Aorta (tissue), 5 donors: ENCODE measurements around the gene TALDO1. TPM values are rescaled to one million over a fixed set of nuclear protein-coding genes. Genes with fewer than 3 reads are reported as not detected.

Source experiments
- ATAC-seq: fragments of 200-7000 bp; cut with Tn5 transposase; one replicate; pipeline ENCODE4 v1.9.1; 2022; ENCODE audit warnings: moderate library complexity; ENCODE audit not compliant: low FRiP score
- DNase-seq, 2 donors: peaks; one replicate each; pipeline ENCODE4 v3.0.0-alpha.2; 2020
- H3K27ac ChIP-seq, 2 donors: one replicate each; pipeline ENCODE4 v1.5.1; 2013; ENCODE audit warnings: low read length in 2 of 2, mild to moderate bottlenecking in 2 of 2, moderate library complexity in 2 of 2, control low read depth in 1 of 2, inconsistent platforms in 1 of 2, low read depth in 1 of 2
- H3K27me3 ChIP-seq, 2 donors: one replicate each; pipeline ENCODE4 v1.6.1; 2013; ENCODE audit warnings: control low read depth in 1 of 2, low read length in 1 of 2, mild to moderate bottlenecking in 1 of 2, moderate library complexity in 1 of 2; ENCODE audit not compliant: insufficient read depth in 2 of 2, control insufficient read depth in 1 of 2
- H3K36me3 ChIP-seq, 2 donors: one replicate each; pipeline ENCODE4 v1.6.1; 2013; ENCODE audit warnings: control low read depth in 1 of 2, low read length in 1 of 2, mild to moderate bottlenecking in 1 of 2; ENCODE audit not compliant: insufficient read depth in 2 of 2, control insufficient read depth in 1 of 2
- H3K4me1 ChIP-seq, 2 donors: one replicate each; pipeline ENCODE4 v1.6.1; 2013; ENCODE audit warnings: low read length in 2 of 2, control low read depth in 1 of 2, mild to moderate bottlenecking in 1 of 2, moderate library complexity in 1 of 2; ENCODE audit not compliant: insufficient read depth in 2 of 2, control insufficient read depth in 1 of 2
- H3K4me3 ChIP-seq, 2 donors: one replicate each; pipeline ENCODE4 v1.5.1; 2013; ENCODE audit warnings: low read length in 2 of 2, control low read depth in 1 of 2, mild to moderate bottlenecking in 1 of 2
- H3K9me3 ChIP-seq: one replicate; pipeline ENCODE4 v1.6.1; 2013; ENCODE audit warnings: mild to moderate bottlenecking, low read length; ENCODE audit not compliant: control insufficient read depth
- WGBS, 2 donors: extraction: QIAGEN DNeasy Blood & Tissue Kit; methylation state at CpG; one replicate each; pipeline ENCODE4 v1.1.7; 2013; 5-methylcytosine and 5-hydroxymethylcytosine counted together
- intact Hi-C, 2 donors: fragments of 100-400 bp; cut with DNase I; formaldehyde crosslinking; loops; one replicate each; pipeline versions ENCODE4 v1.14.2 to v1.15.0; 2022
- polyA plus RNA-seq, 2 donors: library from polyadenylated mRNA; stranded (reverse); fragments of 200-250 nt; gene quantifications; one replicate each; pipeline ENCODE4 v1.2.3, GENCODE V29; 2013
- total RNA-seq, 2 donors: library from RNA; stranded (reverse); fragmentation: NEBNext Ultra II Directional; extraction: Animal tissue kit (Norgen Biotek cat#: 25700); gene quantifications; one replicate each; pipeline ENCODE4 v1.2.1, GENCODE V29; 2021
- donor health status: healthy with polysubstance abuse.
- donor health status: Bipolar disorder and iron deficiency.
- donor health status: DM: no; HTN: no; CAD: no.
- donor health status: DM: no; HTN: no; CAD: no.
- donor health status: DM: yes; HTN: yes; CAD: no.

TALDO1 gene
- total and polyA plus RNA-seq, 4 donors, result 113 to 187 (median 126) TPM

- intact Hi-C loops, result no loop called here
- H3K4me3 ChIP-seq, result no peak overlapping the region
- no peaks in the 10 kb centered on the region for H3K36me3 ChIP-seq
- ATAC-seq, result no peak
- H3K27me3 ChIP-seq, result no peaks in the 10 kb centered on the region
- no peaks in the 10 kb centered on the region for H3K4me1 ChIP-seq
- peak overlapping the region in 1 of 2 donors; percentile 17 for H3K27ac ChIP-seq
- DNase-seq, result no peak
- WGBS, 2 donors, result 82 to 90% methylated on average over 9 of the region's 9 CpGs
- no peaks in the 10 kb centered on the region for H3K9me3 ChIP-seq
Observed at GRCh38 chr11:703506-703905, 43.8 kb upstream of the TALDO1 start.

DNA sequence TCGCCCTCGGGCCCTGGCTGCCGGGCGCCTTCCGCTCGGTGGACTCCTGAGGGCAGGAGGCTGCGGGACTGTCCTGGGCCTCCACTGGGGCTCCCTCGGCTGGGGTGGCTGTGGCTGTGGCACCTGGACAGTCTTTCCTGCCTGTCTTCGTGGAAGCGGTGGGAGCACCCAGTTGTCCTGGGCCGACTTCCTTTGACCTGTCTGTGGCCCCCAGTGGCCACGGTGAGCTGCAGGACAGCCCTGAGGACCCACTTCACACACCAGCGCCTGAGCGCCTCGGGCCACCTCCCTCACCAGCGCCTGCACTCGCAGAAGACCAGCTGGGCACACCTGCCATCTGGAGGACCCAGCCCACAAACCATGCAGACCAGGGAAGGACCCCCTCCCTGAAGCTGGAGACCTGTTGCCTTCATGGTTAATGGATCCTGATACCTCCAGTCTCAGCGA, 43.0 kb upstream of the TALDO1 start:
- H3K27ac ChIP-seq, result no peak overlapping the region
- no peaks in the 10 kb centered on the region for H3K4me1 ChIP-seq
- DNase-seq (no peak), ATAC-seq (no peak)
- no peaks in the 10 kb centered on the region for H3K9me3 ChIP-seq
- no peak overlapping the region for H3K4me3 ChIP-seq
- H3K27me3 ChIP-seq, result no peaks in the 10 kb centered on the region
- intact Hi-C loops, result no loop called here
- 92 to 95% methylated on average over 18 of the region's 18 CpGs for WGBS, 2 donors
- H3K36me3 ChIP-seq, result no peaks in the 10 kb centered on the region

GRCh38 chr11:704781-705645, 42.3 kb upstream of the TALDO1 start:
- intact Hi-C loops, result no loop called here
- Histone ChIP-seq H3K9me3 (no peaks in the 10 kb centered on the region), H3K36me3 (no peaks in the 10 kb centered on the region), H3K4me1 (no peaks in the 10 kb centered on the region), H3K27ac (peak overlapping the region in 1 of 2 donors; percentile 20), H3K27me3 (no peaks in the 10 kb centered on the region), H3K4me3 (no peak overlapping the region)
- DNase-seq, result peak in 1 of 2 donors; percentile 76
- ATAC-seq, result no peak
- 78% methylated on average over 26 to 27 of the region's 27 CpGs for WGBS, 2 donors

GRCh38 chr11:705646-706438, 41.4 kb upstream of the TALDO1 start, which contains the start of gene EPS8L2:
TSS of gene EPS8L2 (plus strand) at chr11:706231. CDS start at chr11:709408, 3,177 bp downstream.
- H3K4me3 ChIP-seq, result peak within 1 kb of the TSS; percentile 44 to 49
- no peaks in the 10 kb centered on the region for H3K36me3 ChIP-seq
- WGBS, 2 donors, result 12 to 13% methylated on average over 51 to 90 of the region's 90 CpGs
- no peaks in the 10 kb centered on the region for H3K27me3 ChIP-seq
- H3K9me3 ChIP-seq, result no peaks in the 10 kb centered on the region
- H3K4me1 ChIP-seq, result no peaks in the 10 kb centered on the region
- intact Hi-C loops, result no loop called here
- H3K27ac ChIP-seq, result peak within 1 kb of the TSS; percentile 58 to 71
- ATAC-seq, result no peak
- peak; percentile 61 to 80 for DNase-seq

DNA sequence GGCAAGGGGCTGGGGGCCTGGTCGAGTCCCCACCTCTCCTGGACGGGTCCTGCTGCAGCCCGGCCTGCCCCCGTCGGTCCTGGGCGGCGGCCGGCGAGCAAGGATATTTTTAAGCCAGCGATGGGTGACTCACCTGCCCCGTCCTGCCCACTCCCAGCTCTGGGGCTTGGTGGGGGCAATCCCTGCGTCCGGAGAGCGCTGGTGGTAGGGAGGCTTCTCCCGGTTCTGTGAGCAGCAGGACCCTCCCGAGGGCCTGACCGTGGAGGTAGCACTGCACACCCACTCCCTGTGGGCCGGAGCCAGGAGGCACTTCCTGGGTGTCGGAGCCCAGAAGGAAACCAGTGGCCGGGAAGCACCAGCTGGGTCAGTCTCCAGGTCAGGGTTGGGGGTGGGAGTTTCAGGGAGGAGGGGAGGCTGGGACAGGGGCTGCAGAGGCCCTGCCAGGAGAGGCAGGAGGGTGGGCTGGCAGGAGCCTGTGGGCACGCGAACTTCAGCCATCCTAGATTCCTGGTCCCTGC, 40.8 kb upstream of the TALDO1 start:
- ATAC-seq, result peak; percentile 52
- H3K4me1 ChIP-seq, result no peaks in the 10 kb centered on the region
- H3K9me3 ChIP-seq, result no peaks in the 10 kb centered on the region
- peak; percentile 75 to 88 for DNase-seq
- no peaks in the 10 kb centered on the region for H3K36me3 ChIP-seq
- no peaks in the 10 kb centered on the region for H3K27me3 ChIP-seq
- intact Hi-C loops, result no loop called here
- H3K27ac ChIP-seq, result peak overlapping the region; percentile 58 to 71
- WGBS, 2 donors, result 0 to 1% methylated on average over 18 to 22 of the region's 22 CpGs
- peak overlapping the region; percentile 44 to 49 for H3K4me3 ChIP-seq

GRCh38 chr11:706957-707816, 40.1 kb upstream of the TALDO1 start:
- DNase-seq (peak; percentile 78 to 82), ATAC-seq (peak; percentile 75)
- Histone ChIP-seq H3K4me3 (peak overlapping the region; percentile 44 to 49), H3K27me3 (no peaks in the 10 kb centered on the region), H3K9me3 (no peaks in the 10 kb centered on the region), H3K4me1 (no peaks in the 10 kb centered on the region), H3K27ac (peak overlapping the region in 1 of 2 donors; percentile 37), H3K36me3 (no peaks in the 10 kb centered on the region)
- intact Hi-C loops, result no loop called here
- WGBS, 2 donors, result 36 to 60% methylated on average over 17 to 30 of the region's 30 CpGs

GRCh38 chr11:707817-708420, 39.3 kb upstream of the TALDO1 start:
- H3K4me3 ChIP-seq, result no peak overlapping the region
- no peaks in the 10 kb centered on the region for H3K27me3 ChIP-seq
- no peak overlapping the region for H3K27ac ChIP-seq
- no peak for DNase-seq
- no peaks in the 10 kb centered on the region for H3K9me3 ChIP-seq
- no peak for ATAC-seq
- 84% methylated on average over 16 of the region's 16 CpGs for WGBS, 2 donors
- intact Hi-C loops, result no loop called here
- H3K4me1 ChIP-seq, result no peaks in the 10 kb centered on the region
- no peaks in the 10 kb centered on the region for H3K36me3 ChIP-seq

GRCh38 chr11:708511-708910, 38.8 kb upstream of the TALDO1 start:
- Histone ChIP-seq H3K27ac (no peak overlapping the region), H3K4me1 (no peaks in the 10 kb centered on the region), H3K36me3 (no peaks in the 10 kb centered on the region), H3K4me3 (no peak overlapping the region), H3K27me3 (no peaks in the 10 kb centered on the region), H3K9me3 (no peaks in the 10 kb centered on the region)
- intact Hi-C loops, result no loop called here
- ATAC-seq, result no peak
- DNase-seq, result no peak
- 86 to 90% methylated on average over 5 to 7 of the region's 7 CpGs for WGBS, 2 donors
